ENCODE results near the gene AHCYL2.
"Not testable (repeated sequence)": the region's sequence is repeated elsewhere in the genome, so short reads cannot be mapped to it uniquely, and the experiment has no call there.

DNA sequence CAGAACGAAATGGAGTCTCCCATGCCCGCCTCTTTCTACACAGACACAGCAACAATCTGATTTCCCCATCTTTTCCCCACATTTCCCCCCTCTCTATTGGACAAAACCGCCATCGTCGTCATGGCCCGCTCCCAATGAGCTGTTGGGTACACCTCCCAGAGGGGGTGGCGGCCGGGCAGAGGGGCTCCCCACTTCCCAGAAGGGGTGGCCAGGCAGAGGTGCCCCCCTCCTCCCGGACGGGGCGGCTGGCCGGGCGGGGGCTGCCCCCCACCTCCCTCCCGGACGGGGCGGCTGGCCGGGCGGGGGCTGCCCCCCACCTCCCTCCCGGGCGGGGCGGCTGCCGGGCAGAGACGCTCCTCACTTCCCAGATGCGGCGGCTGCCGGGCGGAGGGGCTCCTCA, 251.1 kb downstream of the AHCYL2 start:
- TF ChIP-seq, protein P1, sequence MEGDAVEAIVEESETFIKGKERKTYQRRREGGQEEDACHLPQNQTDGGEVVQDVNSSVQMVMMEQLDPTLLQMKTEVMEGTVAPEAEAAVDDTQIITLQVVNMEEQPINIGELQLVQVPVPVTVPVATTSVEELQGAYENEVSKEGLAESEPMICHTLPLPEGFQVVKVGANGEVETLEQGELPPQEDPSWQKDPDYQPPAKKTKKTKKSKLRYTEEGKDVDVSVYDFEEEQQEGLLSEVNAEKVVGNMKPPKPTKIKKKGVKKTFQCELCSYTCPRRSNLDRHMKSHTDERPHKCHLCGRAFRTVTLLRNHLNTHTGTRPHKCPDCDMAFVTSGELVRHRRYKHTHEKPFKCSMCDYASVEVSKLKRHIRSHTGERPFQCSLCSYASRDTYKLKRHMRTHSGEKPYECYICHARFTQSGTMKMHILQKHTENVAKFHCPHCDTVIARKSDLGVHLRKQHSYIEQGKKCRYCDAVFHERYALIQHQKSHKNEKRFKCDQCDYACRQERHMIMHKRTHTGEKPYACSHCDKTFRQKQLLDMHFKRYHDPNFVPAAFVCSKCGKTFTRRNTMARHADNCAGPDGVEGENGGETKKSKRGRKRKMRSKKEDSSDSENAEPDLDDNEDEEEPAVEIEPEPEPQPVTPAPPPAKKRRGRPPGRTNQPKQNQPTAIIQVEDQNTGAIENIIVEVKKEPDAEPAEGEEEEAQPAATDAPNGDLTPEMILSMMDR (IDR thresholded peaks at IDR 0.05; ENCODE audit: extremely low read depth in 1 of 2, insufficient read depth in 1 of 2, low read depth in 1 of 2, low read length in 2 of 2) = not testable (repeated sequence)
- TF ChIP-seq POLR2A (IDR thresholded peaks at IDR 0.05; ENCODE audit: low read depth, low read length) = not testable (repeated sequence)
